H9 (cell line): ENCODE results near the gene ZNF341. TPM values are rescaled to one million over a fixed set of nuclear protein-coding genes. Genes with fewer than 3 reads are reported as not detected.

ENCODE experiments used
- DNase-seq: peaks from one replicate; pipeline ENCODE4 v3.0.0-alpha.2; 2017
- H2AFZ ChIP-seq: one replicate; pipeline ENCODE4 v1.6.1; 2013; ENCODE audit warnings: mild to moderate bottlenecking, low read length, control low read depth, moderate library complexity
- H2AK5ac ChIP-seq: 2 replicates; pipeline ENCODE4 v1.6.1; 2013; ENCODE audit warnings: low read length, control low read depth, mixed read lengths; ENCODE audit not compliant: insufficient read length
- H2BK120ac ChIP-seq: one replicate; pipeline ENCODE4 v1.6.1; 2013; ENCODE audit warnings: low read depth, mild to moderate bottlenecking, low read length, control low read depth, inconsistent platforms; ENCODE audit not compliant: poor library complexity, severe bottlenecking
- H2BK12ac ChIP-seq: 2 replicates; pipeline ENCODE4 v1.6.1; 2013; ENCODE audit warnings: low read length, control low read depth, mixed read lengths, low read depth; ENCODE audit not compliant: insufficient read length
- H2BK15ac ChIP-seq: 2 replicates; pipeline ENCODE4 v1.6.1; 2013; ENCODE audit warnings: low read depth, low read length, control low read depth
- H2BK20ac ChIP-seq: one replicate; pipeline ENCODE4 v1.6.1; 2013; ENCODE audit warnings: low read depth, mild to moderate bottlenecking, low read length, control low read depth, inconsistent platforms; ENCODE audit not compliant: poor library complexity, severe bottlenecking
- H2BK5ac ChIP-seq: 2 replicates; pipeline ENCODE4 v1.6.1; 2013; ENCODE audit warnings: low read length, control low read depth, mixed read lengths; ENCODE audit not compliant: insufficient read length
- H3K14ac ChIP-seq: 2 replicates; pipeline ENCODE4 v1.6.1; 2013; ENCODE audit warnings: low read length, control low read depth; ENCODE audit not compliant: insufficient read depth
- H3K18ac ChIP-seq: 2 replicates; pipeline ENCODE4 v1.6.1; 2013; ENCODE audit warnings: low read depth, mild to moderate bottlenecking, mixed read lengths, low read length, control low read depth; ENCODE audit not compliant: insufficient read length
- H3K23ac ChIP-seq: 2 replicates; pipeline ENCODE4 v1.6.1; 2013; ENCODE audit warnings: low read length, control low read depth, mixed read lengths, low read depth; ENCODE audit not compliant: insufficient read length
- H3K23me2 ChIP-seq: 2 replicates; pipeline ENCODE4 v1.6.1; 2013; ENCODE audit warnings: low read depth, mild to moderate bottlenecking, mixed read lengths, low read length, control low read depth; ENCODE audit not compliant: insufficient read length, poor library complexity, severe bottlenecking
- H3K27ac ChIP-seq: 2 replicates; pipeline ENCODE4 v1.5.1; 2013; ENCODE audit warnings: low read length, control low read depth, mixed read lengths, low read depth; ENCODE audit not compliant: insufficient read length
- H3K27me3 ChIP-seq: 2 replicates; pipeline ENCODE4 v1.6.1; 2013; ENCODE audit warnings: low read length, control low read depth, inconsistent platforms; ENCODE audit not compliant: insufficient read depth
- H3K4ac ChIP-seq: 2 replicates; pipeline ENCODE4 v1.6.1; 2013; ENCODE audit warnings: low read depth, mild to moderate bottlenecking, control low read depth, inconsistent platforms, low read length, moderate library complexity
- H3K4me1 ChIP-seq: 2 replicates; pipeline ENCODE4 v1.6.1; 2013; ENCODE audit warnings: low read length, control low read depth, inconsistent platforms; ENCODE audit not compliant: insufficient read depth
- H3K4me2 ChIP-seq: 2 replicates; pipeline ENCODE4 v1.6.1; 2013; ENCODE audit warnings: low read length, control low read depth, mixed read lengths; ENCODE audit not compliant: insufficient read length, insufficient read depth
- H3K56ac ChIP-seq: 2 replicates; pipeline ENCODE4 v1.6.1; 2013; ENCODE audit warnings: low read depth, mild to moderate bottlenecking, mixed read lengths, low read length, control low read depth; ENCODE audit not compliant: insufficient read length
- H3K79me1 ChIP-seq: 2 replicates; pipeline ENCODE4 v1.6.1; 2013; ENCODE audit warnings: low read depth, mild to moderate bottlenecking, moderate library complexity, low read length, control low read depth, inconsistent platforms; ENCODE audit not compliant: insufficient read depth, poor library complexity, severe bottlenecking
- H3K79me2 ChIP-seq: 2 replicates; pipeline ENCODE4 v1.6.1; 2013; ENCODE audit warnings: low read length, control low read depth, inconsistent platforms; ENCODE audit not compliant: insufficient read depth
- H3K9ac ChIP-seq: 2 replicates; pipeline ENCODE4 v1.6.1; 2013; ENCODE audit warnings: low read length, control low read depth, mixed read lengths; ENCODE audit not compliant: insufficient read length; ENCODE audit errors: extremely low read depth
- H3K9me3 ChIP-seq: one replicate; pipeline ENCODE4 v1.6.1; 2013; ENCODE audit warnings: low read depth, low read length, inconsistent platforms; ENCODE audit not compliant: control insufficient read depth
- H3T11ph ChIP-seq: one replicate; pipeline ENCODE4 v1.6.1; 2013; ENCODE audit warnings: mild to moderate bottlenecking, low read length, control low read depth, inconsistent platforms
- H4K20me1 ChIP-seq: one replicate; pipeline ENCODE4 v1.6.1; 2013; ENCODE audit not compliant: control insufficient read depth, insufficient read length, insufficient read depth
- H4K5ac ChIP-seq: 2 replicates; pipeline ENCODE4 v1.6.1; 2013; ENCODE audit warnings: low read depth, mild to moderate bottlenecking, mixed read lengths, low read length, control low read depth; ENCODE audit not compliant: insufficient read length
- H4K8ac ChIP-seq: replicated peaks from 2 replicates; pipeline ENCODE4 v1.6.1; 2013; ENCODE audit warnings: low read length, control low read depth, mixed read lengths, low read depth; ENCODE audit not compliant: insufficient read length
- H4K91ac ChIP-seq: 2 replicates; pipeline ENCODE4 v1.6.1; 2013; ENCODE audit warnings: low read depth, mild to moderate bottlenecking, moderate library complexity, mixed read lengths, low read length, control low read depth; ENCODE audit not compliant: insufficient read length
- H3K27ac Mint-ChIP-seq, 3 experiments: 2 replicates in 2 of 3; 3 replicates in 1 of 3; pipeline ENCODE4 v1.8.0; 2020 to 2021; ENCODE audit warnings: mixed read lengths in 3 of 3, mild to moderate bottlenecking in 1 of 3, moderate library complexity in 1 of 3
- H3K27me3 Mint-ChIP-seq: 2 replicates; pipeline ENCODE4 v1.8.0; 2021; ENCODE audit warnings: low read depth, mild to moderate bottlenecking, moderate library complexity, mixed read lengths
- H3K36me3 Mint-ChIP-seq, 3 experiments: 2 replicates in 2 of 3; 3 replicates in 1 of 3; pipeline ENCODE4 v1.8.0; 2020 to 2021; ENCODE audit warnings: low read depth in 3 of 3, mixed read lengths in 3 of 3; ENCODE audit not compliant: insufficient read depth in 1 of 3
- H3K4me1 Mint-ChIP-seq, 2 experiments: 2 replicates each; pipeline ENCODE4 v1.8.0; 2020; ENCODE audit warnings: mixed read lengths in 2 of 2
- H3K4me3 Mint-ChIP-seq, 2 experiments: 2 replicates in 1 of 2; 3 replicates in 1 of 2; pipeline ENCODE4 v1.8.0; 2020 to 2021; ENCODE audit warnings: mild to moderate bottlenecking in 2 of 2, mixed read lengths in 2 of 2, moderate library complexity in 1 of 2
- H3K9me3 Mint-ChIP-seq, 2 experiments: 2 replicates in 1 of 2; 3 replicates in 1 of 2; pipeline ENCODE4 v1.8.0; 2020; ENCODE audit warnings: mild to moderate bottlenecking in 2 of 2, mixed read lengths in 2 of 2, moderate library complexity in 1 of 2
- WGBS: extraction: QIAGEN DNeasy Blood & Tissue Kit; methylation state at CpG from one replicate; pipeline ENCODE4 v1.1.7; 2013; ENCODE audit warnings: missing lambda C conversion rate, low lambda C conversion rate, mixed read lengths; ENCODE audit not compliant: insufficient read length; ENCODE audit errors: extremely low coverage; 5-methylcytosine and 5-hydroxymethylcytosine counted together
- total RNA-seq: library from RNA; stranded (reverse); gene quantifications from 2 replicates; pipeline ENCODE4 v1.2.1, GENCODE V29; 2021
- TF ChIP-seq, protein P1 (sequence below): fragments of 200-600 bp; sonication (generic); conservative IDR thresholded peaks from 3 replicates; pipeline ENCODE4 v1.8.0; 2021; ENCODE audit warnings: antibody characterized with exemption, mild to moderate bottlenecking

The ZNF341 gene
- total RNA-seq, 1 experiment from 2014 or later: 5.2 TPM

DNA sequence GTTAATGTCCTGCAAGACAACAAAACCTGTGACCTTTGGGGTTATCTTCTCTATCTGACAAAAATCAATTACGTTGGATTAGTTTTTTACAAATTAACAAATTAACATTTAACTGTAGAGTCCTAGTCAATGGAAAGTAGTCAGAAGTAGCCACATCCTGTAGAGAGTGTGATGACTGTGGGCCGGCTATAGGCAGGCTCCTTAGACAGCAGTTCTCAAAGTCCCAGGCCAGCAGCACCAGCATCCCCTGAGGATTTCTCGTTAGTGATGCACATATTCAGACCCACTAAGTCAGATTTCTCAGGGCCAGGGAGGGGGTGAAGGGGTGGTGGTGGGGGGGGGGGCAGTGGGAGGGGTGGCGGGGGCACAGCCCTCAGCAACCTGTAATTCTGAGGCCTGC, 37.2 kb downstream of the ZNF341 start:
- Histone ChIP-seq H4K8ac (no peak overlapping the region), H3K9ac (no peak overlapping the region), H3K4ac (no peak overlapping the region), H4K91ac (no peak overlapping the region), H2BK20ac (no peak overlapping the region), H4K5ac (no peak overlapping the region), H3K27me3 (no peaks in the 10 kb centered on the region), H2BK15ac (no peak overlapping the region), H3K9me3 (no peaks in the 10 kb centered on the region), H2BK5ac (no peak overlapping the region), H2AFZ (no peak overlapping the region), H3K79me2 (no peaks in the 10 kb centered on the region), H2BK120ac (no peak overlapping the region), H3K56ac (no peak overlapping the region), H3K27ac (no peak overlapping the region), H3T11ph (no peak overlapping the region), H3K79me1 (no peaks in the 10 kb centered on the region), H3K23me2 (no peaks in the 10 kb centered on the region), H3K14ac (no peak overlapping the region), H4K20me1 (peaks cover 2% of the 10 kb centered on the region), H3K4me2 (no peak overlapping the region), H2BK12ac (no peak overlapping the region), H2AK5ac (no peak overlapping the region), H3K23ac (no peak overlapping the region), H3K18ac (no peak overlapping the region), H3K4me1 (no peaks in the 10 kb centered on the region)
- no peak for DNase-seq
- TF ChIP-seq, protein P1, sequence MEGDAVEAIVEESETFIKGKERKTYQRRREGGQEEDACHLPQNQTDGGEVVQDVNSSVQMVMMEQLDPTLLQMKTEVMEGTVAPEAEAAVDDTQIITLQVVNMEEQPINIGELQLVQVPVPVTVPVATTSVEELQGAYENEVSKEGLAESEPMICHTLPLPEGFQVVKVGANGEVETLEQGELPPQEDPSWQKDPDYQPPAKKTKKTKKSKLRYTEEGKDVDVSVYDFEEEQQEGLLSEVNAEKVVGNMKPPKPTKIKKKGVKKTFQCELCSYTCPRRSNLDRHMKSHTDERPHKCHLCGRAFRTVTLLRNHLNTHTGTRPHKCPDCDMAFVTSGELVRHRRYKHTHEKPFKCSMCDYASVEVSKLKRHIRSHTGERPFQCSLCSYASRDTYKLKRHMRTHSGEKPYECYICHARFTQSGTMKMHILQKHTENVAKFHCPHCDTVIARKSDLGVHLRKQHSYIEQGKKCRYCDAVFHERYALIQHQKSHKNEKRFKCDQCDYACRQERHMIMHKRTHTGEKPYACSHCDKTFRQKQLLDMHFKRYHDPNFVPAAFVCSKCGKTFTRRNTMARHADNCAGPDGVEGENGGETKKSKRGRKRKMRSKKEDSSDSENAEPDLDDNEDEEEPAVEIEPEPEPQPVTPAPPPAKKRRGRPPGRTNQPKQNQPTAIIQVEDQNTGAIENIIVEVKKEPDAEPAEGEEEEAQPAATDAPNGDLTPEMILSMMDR: no peak
- WGBS: no CpG with 5 or more reads among the region's 4 CpGs
- H3K4me3 Mint-ChIP-seq: no peak overlapping the region
- peak overlapping the region in 1 of 3 experiments; percentile 85; a peak in 1 of 7 replicates for H3K27ac Mint-ChIP-seq
- H3K9me3 Mint-ChIP-seq: no peaks in the 10 kb centered on the region
- peaks cover 3 to 37% (median 4%) of the 10 kb centered on the region in 3 experiments; a peak in 5 of 7 replicates for H3K36me3 Mint-ChIP-seq
- peaks cover 0 to 7% of the 10 kb centered on the region in 2 experiments; a peak in 1 of 4 replicates for H3K4me1 Mint-ChIP-seq
- H3K27me3 Mint-ChIP-seq: no peaks in the 10 kb centered on the region
